Endodermal cell (in vitro differentiated cells): ENCODE measurements around the gene OGDHL. TPM values are rescaled to one million over a fixed set of nuclear protein-coding genes. Genes with fewer than 3 reads are reported as not detected.

Experiments used
- DNase-seq: peaks from one replicate; pipeline ENCODE4 v3.0.0-alpha.2; 2017
- H3K27ac ChIP-seq: 2 replicates; pipeline ENCODE4 v1.5.1; 2013; ENCODE audit warnings: mild to moderate bottlenecking, low read depth, low read length, moderate library complexity
- H3K27me3 ChIP-seq: 2 replicates; pipeline ENCODE4 v1.6.1; 2013; ENCODE audit warnings: mild to moderate bottlenecking, low read length, moderate library complexity; ENCODE audit not compliant: insufficient read depth, control insufficient read depth, poor library complexity, severe bottlenecking
- H3K36me3 ChIP-seq: 2 replicates; pipeline ENCODE4 v1.7.0; 2013; ENCODE audit warnings: mild to moderate bottlenecking, low read length, moderate library complexity; ENCODE audit not compliant: control insufficient read depth, insufficient read depth
- H3K4me1 ChIP-seq: one replicate; pipeline ENCODE4 v1.7.0; 2013; ENCODE audit warnings: low read length; ENCODE audit not compliant: control insufficient read depth, insufficient read depth
- H3K4me3 ChIP-seq: 2 replicates; pipeline ENCODE4 v1.5.1; 2013; ENCODE audit warnings: mild to moderate bottlenecking, low read length, moderate library complexity
- H3K9ac ChIP-seq: 2 replicates; pipeline ENCODE4 v1.6.1; 2013; ENCODE audit warnings: mild to moderate bottlenecking, low read length, moderate library complexity; ENCODE audit not compliant: poor library complexity, severe bottlenecking; ENCODE audit errors: extremely low read depth
- H3K9me3 ChIP-seq: 2 replicates; pipeline ENCODE4 v1.6.1; 2013; ENCODE audit warnings: mild to moderate bottlenecking, low read length, moderate library complexity; ENCODE audit not compliant: control insufficient read depth
- H3K27ac Mint-ChIP-seq: 2 replicates; pipeline ENCODE4 v1.8.0; 2020; ENCODE audit warnings: mixed read lengths
- H3K27me3 Mint-ChIP-seq: 2 replicates; pipeline ENCODE4 v1.8.0; 2021; ENCODE audit warnings: mild to moderate bottlenecking, mixed read lengths; ENCODE audit not compliant: insufficient read depth
- H3K36me3 Mint-ChIP-seq: 2 replicates; pipeline ENCODE4 v1.8.0; 2020; ENCODE audit warnings: low read depth, mixed read lengths
- H3K4me1 Mint-ChIP-seq: 2 replicates; pipeline ENCODE4 v1.8.0; 2020; ENCODE audit warnings: mixed read lengths
- H3K4me3 Mint-ChIP-seq: 2 replicates; pipeline ENCODE4 v1.8.0; 2020; ENCODE audit warnings: mild to moderate bottlenecking, moderate library complexity, mixed read lengths
- H3K9me3 Mint-ChIP-seq: 2 replicates; pipeline ENCODE4 v1.8.0; 2020; ENCODE audit warnings: mild to moderate bottlenecking, mixed read lengths
- CTCF ChIP-seq: fragments of 200-600 bp; sonication (generic); conservative IDR thresholded peaks from 2 replicates; pipeline ENCODE4 v1.5.0; 2021; ENCODE audit warnings: antibody characterized with exemption, mild to moderate bottlenecking
- whole genome bisulfite sequencing, 2 experiments: methylation state at CpG; one replicate each; pipeline versions ENCODE4 v1.1.5 to v1.1.7; 2013; ENCODE audit warnings: missing lambda C conversion rate in 2 of 2, mixed read lengths in 1 of 2; ENCODE audit not compliant: insufficient coverage in 1 of 2, insufficient read length in 1 of 2; 5-methylcytosine and 5-hydroxymethylcytosine counted together
- total RNA-seq, 2 donors: library from RNA; stranded (reverse); fragmentation: NEBNext Ultra II Directional in 1 of 2; extraction: Animal tissue kit (Norgen Biotek cat#: 25700) in 1 of 2; gene quantifications; 2 replicates in 1 of 2; 3 replicates in 1 of 2; pipeline ENCODE4 v1.2.1, GENCODE V29; 2021

OGDHL gene
- total RNA-seq, 2 donors from 2014 or later = 13.0 to 14.6 TPM

- H3K36me3 Mint-ChIP-seq = peaks cover 1% of the 10 kb centered on the region
- H3K27me3 ChIP-seq = no peaks in the 10 kb centered on the region
- H3K4me3 ChIP-seq = no peak overlapping the region
- H3K9me3 ChIP-seq = no peaks in the 10 kb centered on the region
- no peaks in the 10 kb centered on the region for H3K4me1 ChIP-seq
- DNase-seq = peak; percentile 39
- no peaks in the 10 kb centered on the region for H3K9me3 Mint-ChIP-seq
- H3K4me3 Mint-ChIP-seq = no peak overlapping the region
- H3K9ac ChIP-seq = no peak overlapping the region
- H3K27me3 Mint-ChIP-seq = no peaks in the 10 kb centered on the region
- no peak overlapping the region for H3K27ac Mint-ChIP-seq
- 93 to 96% methylated on average over 8 to 16 of the region's 16 CpGs for WGBS, 2 experiments
- no peaks in the 10 kb centered on the region for H3K4me1 Mint-ChIP-seq
- TF ChIP-seq CTCF = no peak
- H3K36me3 ChIP-seq = no peaks in the 10 kb centered on the region
- H3K27ac ChIP-seq = no peak overlapping the region
Measured at GRCh38 chr10:49740346-49741107, 21.6 kb downstream of the OGDHL start.

- no peak overlapping the region for H3K4me3 Mint-ChIP-seq
- H3K4me3 ChIP-seq = no peak overlapping the region
- H3K4me1 ChIP-seq = no peaks in the 10 kb centered on the region
- WGBS, 2 experiments = 83 to 86% methylated on average over 10 to 14 of the region's 14 CpGs
- peaks cover 2% of the 10 kb centered on the region for H3K36me3 Mint-ChIP-seq
- no peak overlapping the region for H3K27ac Mint-ChIP-seq
- peak; percentile 26 for DNase-seq
- TF ChIP-seq CTCF = no peak
- H3K27ac ChIP-seq = no peak overlapping the region
- no peaks in the 10 kb centered on the region for H3K36me3 ChIP-seq
- no peaks in the 10 kb centered on the region for H3K9me3 ChIP-seq
- H3K9ac ChIP-seq = no peak overlapping the region
- no peaks in the 10 kb centered on the region for H3K27me3 ChIP-seq
- H3K9me3 Mint-ChIP-seq = no peaks in the 10 kb centered on the region
- no peaks in the 10 kb centered on the region for H3K4me1 Mint-ChIP-seq
- H3K27me3 Mint-ChIP-seq = no peaks in the 10 kb centered on the region
Measured at GRCh38 chr10:49739426-49739825, 22.7 kb downstream of the OGDHL start.

GRCh38 chr10:49738616-49739360 is 23.3 kb downstream of the OGDHL start:
- Histone ChIP-seq H3K9ac (no peak overlapping the region), H3K9me3 (no peaks in the 10 kb centered on the region), H3K4me1 (no peaks in the 10 kb centered on the region), H3K27ac (no peak overlapping the region), H3K27me3 (no peaks in the 10 kb centered on the region), H3K36me3 (no peaks in the 10 kb centered on the region), H3K4me3 (no peak overlapping the region)
- TF ChIP-seq CTCF = no peak
- 92% methylated on average over 8 to 10 of the region's 10 CpGs for WGBS, 2 experiments
- Mint-ChIP-seq H3K4me1 (no peaks in the 10 kb centered on the region), H3K27me3 (no peaks in the 10 kb centered on the region), H3K36me3 (peaks cover 3% of the 10 kb centered on the region), H3K4me3 (no peak overlapping the region), H3K9me3 (no peaks in the 10 kb centered on the region), H3K27ac (no peak overlapping the region)
- peak; percentile 40 for DNase-seq
